HG02870 (cell line): ENCODE measurements around the gene EXOSC10.

Experiments used
- ATAC-seq: cut with Tn5 transposase; IDR thresholded peaks from one replicate; pipeline ENCODE4 v1.9.1; 2021; ENCODE audit warnings: mild to moderate bottlenecking, moderate library complexity; ENCODE audit not compliant: unreplicated experiment

Gene EXOSC10

DNA sequence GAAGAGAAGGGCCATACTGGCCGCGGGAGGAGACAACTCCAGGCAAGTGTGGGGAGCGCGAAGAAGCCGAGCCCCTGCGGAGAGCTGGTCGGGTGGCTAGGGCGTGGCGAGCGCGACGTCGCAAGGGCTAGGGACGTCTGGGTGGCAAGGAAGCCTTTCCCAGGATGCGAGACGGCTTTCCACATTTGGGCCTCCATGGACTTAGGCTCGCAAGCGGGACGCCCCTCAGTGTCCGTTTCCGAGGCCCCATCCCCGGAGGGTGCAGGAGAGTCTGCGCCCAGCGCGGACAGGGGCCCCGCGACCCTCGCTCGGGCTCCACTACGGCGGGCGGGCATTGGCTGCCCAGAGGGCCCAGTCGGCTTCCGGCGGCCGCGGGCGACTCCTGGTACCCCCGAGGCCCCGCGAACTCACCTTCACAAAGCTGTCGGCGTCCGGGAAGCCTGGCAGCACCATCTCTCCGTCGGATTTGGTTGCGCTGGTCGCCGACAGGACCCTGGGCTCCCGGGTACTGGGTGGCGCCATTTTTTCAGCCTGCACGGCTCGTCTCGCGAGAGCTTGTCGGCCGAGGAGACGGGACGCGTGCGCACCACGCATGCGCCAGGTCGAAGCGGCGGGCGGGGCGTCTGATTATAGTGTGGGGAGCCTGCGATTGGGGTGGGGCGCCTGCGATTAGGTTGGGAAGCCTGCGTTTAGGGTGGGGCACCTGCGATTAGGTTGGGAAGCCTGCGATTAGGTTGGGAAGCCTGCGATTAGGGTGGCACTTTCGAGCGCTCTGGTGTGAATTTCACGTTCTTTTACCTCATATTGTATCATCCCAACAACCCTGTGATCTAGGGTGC is at the start of gene EXOSC10:
Gene EXOSC10 (minus strand): TSS at position 560 of the 839 bp plus-strand sequence. CDS start 38 bp downstream, at position 522.
- ATAC-seq = peak; percentile 80

- no peak for ATAC-seq
Measured at GRCh38 chr1:11147197-11147770, 47.6 kb upstream of the EXOSC10 start.

DNA sequence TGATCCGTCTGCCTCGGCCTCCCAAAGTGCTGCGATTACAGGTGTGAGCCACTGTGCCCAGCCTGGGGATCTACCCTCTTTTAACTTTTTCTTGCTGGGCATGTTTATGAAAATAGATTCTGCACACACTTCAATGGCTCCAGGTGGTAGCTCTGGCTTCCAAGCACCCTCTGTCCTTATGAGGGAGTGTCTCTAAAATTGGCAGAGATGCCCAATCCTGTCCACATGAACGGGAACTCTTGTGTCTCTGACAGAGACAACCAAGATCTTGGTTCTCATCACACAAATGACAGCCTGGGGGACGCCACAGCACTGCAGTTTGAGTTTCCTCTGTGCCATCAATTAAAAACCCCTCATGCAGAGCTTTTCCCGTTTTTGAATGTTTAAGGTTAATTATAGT is 46.1 kb upstream of the EXOSC10 start:
- ATAC-seq = no peak

DNA sequence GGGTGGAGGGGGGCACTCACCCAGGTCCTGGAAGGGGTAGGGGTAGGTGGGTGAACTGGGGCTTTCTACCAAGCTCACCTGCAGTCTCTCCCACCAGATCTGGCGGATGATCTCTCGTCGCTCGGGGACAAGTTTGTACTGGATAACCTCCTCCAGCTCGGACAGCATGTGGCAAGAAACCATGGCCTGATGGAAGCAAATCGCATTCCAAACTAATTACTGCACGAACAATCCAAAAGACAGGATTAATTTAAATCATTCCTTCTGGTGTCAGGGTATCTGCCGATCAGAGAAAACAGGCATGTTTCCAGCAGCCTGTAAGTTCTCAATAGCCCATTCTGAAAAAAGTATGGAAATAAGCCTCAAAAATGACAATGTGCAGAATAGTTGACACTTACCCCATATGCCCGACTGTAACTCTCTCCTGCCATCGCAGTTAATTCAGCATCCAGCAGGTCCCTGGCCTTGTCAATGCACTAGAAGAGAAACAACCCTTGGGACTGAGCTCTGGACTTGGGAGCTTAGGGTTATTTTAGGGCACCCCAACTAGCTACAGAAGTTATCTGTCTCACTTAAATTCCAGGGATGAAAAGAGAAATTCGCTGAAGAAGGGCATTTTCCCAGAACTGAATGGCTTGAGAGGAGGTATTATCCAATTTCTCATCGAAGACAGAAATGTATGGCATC is 45.0 kb upstream of the EXOSC10 start:
- no peak for ATAC-seq

DNA sequence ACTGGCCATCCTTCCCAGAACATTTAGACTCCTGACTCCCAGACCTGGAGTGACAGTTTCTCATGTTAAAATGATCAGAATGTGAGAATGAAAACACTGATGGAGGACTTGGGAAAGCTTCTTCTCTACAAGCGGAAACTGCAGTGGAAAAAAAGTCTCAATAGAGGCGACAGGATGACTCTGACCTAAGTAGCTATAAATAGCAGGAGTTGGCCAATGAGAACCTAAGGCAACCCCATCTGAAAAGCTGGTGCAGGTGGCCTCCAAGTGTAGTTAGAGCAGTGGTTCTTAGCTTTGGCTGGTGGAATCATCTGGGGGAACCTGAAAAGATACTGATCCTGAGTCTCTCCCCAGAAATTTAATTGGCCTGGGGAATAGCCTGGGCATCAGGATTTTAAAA is 44.2 kb upstream of the EXOSC10 start:
- ATAC-seq = no peak

DNA sequence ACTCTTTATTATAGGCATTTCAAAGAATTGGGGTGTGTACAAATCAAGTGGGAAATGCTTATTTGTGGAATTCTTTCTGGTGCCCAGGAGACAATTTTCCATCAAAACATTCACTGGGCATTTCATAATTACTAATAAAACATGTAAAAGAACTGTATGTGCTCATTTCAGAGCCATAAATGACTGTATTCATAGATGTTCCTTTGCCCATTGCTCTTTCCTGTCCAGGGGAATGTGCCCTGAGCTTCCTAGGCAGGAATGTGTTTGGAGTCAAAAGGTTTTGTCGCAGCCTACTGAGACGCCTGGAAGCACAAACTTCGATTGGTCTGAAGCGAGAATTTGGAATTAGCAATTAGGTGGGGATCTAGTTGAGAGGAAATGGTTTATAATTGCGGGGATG is 43.7 kb upstream of the EXOSC10 start:
- no peak for ATAC-seq

DNA sequence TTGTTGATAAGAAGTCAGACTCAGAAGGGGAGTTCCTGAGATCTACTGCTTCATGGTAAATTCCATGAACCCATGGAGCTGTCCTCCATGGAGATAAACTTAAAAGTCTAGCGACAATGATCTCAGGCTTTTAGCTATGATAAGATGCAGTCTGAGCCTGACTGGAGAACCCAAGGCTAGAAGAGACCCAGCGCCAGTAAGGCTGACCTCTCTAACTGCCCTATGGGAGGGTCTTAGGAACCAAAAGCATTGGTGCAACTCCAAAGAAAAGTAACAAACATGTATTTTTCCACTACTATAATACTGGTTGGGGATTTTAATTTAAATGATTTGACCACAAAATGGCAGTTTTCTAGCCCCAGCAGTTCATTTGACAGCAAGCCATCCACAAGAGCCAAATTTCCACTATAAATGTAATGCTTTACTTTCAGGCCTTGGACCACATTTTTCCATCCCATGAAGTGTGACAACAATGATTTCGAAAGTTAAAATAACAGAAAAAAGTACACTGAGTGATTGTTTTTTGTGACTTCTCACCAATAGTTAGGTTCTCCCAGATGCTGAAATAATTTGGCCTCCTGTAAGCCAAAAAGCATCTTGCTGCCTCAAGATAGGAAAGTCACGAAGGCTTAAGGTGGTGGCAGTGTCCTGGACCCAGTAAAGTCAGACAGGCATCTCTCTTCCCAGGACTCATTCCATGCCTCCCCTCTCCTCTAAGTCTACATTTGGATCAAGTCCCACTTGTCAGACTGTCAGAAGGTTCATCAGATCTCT is 43.1 kb upstream of the EXOSC10 start:
- ATAC-seq = no peak

DNA sequence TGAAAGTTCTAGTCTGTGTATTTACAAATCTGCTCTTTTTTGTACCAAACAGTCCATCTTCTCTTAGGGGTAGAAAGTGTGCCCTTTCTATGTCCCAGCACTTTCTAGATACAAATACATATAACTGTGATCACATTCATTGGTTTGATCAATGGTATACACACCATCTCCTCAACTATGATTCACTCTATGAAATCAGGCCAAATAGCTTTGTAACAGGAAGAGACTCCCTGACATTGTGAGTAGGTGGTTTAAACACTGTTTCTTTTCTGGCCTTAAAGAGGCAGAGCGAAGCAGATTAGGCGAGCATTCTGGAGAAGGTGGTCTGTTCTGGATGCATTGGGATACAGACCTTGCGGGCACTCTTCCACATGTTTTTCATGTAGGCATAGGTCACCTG is 39.3 kb upstream of the EXOSC10 start:
- no peak for ATAC-seq

GRCh38 chr1:11138029-11138428 is 38.4 kb upstream of the EXOSC10 start:
- no peak for ATAC-seq

DNA sequence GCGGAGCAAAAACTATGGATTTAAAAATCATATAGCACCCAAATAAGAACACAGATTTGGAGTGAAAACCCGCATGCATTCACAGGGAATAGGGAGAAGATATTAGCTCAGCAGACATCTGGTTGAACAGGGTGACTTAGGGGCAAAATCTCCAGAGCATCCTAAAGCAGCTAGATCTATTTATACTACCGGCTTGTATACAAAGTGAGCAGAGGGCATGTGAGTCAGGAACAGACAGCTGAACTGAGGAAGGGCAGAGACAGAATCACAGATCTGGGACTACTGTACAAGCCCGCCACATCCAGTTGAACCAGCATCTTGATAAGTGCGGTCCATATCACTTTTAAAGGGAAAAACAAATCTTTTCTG is 35.2 kb upstream of the EXOSC10 start:
- no peak for ATAC-seq

DNA sequence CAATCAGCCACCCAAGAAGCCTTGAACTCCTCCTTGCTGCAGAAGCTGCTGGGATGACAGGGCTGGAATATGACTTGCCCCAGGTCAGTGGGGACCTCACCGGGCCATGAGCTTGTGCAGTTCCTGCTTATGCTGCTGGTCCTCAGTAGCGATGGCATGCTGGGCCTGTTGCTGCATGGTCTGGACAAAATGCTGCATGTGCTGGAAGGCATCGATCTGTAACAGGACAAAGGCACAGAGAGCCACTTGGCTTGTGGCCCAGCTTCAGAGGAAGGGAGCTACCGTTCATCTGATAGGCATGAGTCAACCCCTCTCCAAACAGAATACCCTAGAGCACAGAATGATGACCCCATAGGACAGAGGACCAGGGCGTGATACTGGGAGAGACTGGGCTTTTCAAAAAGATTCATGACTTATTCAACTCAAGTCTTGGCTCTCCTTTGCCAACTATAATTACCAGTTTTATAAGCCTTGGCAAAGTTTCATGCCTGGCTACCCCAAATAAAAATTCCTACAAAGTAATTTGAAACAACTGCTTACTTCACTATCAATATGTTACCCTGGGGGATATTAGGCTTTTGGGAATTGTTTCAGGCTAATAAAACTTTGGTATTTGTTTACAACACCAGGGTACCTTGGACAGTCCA is 34.7 kb upstream of the EXOSC10 start:
- no peak for ATAC-seq

DNA sequence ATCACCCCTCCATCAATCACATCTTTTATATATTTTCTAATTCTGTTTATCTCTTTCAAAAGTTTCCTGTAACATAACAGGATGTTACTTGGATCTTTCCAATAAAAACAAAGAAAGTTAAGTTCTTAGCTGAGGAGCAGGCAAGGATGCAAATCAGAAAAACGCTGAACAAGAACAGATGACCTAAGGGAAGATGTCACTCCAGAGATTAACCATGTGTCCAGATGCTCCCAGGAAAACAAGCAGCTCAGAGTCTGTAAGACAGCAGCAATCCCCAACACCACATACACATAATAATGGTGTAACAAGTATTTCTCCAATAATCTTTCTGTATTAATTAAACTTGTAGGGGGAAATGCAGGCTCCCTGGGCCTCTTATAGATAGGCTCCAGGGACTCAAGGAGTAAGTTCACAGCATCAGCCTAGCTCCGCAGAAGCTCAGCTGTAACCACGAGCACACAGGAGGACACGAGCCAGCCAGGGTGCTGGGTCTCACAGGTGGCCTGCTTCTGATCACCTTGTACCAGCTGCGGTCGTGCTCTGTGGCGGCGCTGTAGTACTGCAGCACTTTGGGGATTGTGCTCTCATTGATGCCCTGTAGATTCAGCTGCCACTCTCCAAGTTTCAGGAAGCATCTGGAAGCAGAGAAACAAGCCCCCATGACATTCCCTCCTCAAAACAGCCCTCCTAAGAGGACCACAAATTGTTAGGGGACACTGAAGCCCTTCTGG is 33.1 kb upstream of the EXOSC10 start:
- no peak for ATAC-seq

DNA sequence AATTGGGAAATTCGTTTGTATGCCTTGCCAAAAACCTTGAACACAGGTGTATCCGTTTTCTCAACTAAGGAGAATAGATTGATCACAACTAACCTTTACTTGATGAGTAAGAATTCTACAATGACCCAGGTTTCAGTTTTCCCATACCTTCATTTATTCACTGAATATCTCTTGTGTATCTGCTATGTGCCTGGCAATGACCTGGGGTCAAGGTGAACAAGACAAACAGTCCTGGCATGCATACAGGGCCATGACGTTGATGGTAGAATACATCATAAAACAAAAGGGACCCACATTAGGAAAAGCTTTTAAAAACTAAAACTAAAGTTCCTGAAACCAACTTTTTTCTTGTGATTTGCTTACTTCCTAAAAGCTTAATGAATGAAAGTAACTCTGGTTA is 32.1 kb upstream of the EXOSC10 start:
- no peak for ATAC-seq

DNA sequence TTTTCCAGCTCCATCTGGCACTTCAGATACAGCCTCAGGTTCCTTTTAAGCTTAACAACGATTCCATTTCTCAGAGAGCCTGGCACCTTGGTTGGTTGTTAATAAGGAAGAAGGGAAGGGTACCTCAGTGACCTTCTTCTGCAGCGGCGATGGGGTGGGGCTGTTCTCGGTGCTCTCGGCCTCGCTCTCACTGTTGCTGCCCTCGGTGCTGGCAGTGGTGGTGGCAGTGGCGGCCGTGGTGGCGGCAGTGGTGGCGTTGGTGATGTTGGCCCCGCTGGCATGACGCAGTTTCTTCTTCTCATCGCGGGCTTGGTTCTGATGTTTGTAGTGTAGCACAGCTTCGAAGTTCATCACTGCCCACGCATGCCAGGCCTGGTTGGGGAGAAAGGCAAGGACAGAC is 30.7 kb upstream of the EXOSC10 start:
- no peak for ATAC-seq

GRCh38 chr1:11129649-11130390 is 30.2 kb upstream of the EXOSC10 start:
- ATAC-seq = no peak

GRCh38 chr1:11126569-11126968 is 26.9 kb upstream of the EXOSC10 start:
- no peak for ATAC-seq

GRCh38 chr1:11125931-11126330 is 26.3 kb upstream of the EXOSC10 start:
- no peak for ATAC-seq

DNA sequence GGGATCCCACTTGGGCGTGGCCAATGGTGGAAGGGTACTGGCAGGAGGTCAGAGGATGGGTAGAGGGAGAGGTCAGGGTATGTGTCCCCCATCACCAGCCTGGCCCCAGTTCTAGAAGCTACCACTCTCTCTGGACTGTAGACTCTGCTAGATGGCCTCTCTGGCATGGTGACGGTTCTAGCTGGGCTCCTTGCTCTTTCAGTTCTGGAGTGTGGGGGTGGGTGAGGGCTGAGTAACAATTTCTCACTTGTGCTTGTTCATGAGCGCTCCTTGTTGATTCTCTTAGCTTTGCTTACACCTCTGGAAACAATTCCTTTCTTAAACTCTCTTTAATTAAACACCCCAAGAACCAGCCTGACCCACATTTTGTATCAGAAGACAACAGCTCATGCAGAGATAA is 25.3 kb upstream of the EXOSC10 start:
- ATAC-seq = no peak

DNA sequence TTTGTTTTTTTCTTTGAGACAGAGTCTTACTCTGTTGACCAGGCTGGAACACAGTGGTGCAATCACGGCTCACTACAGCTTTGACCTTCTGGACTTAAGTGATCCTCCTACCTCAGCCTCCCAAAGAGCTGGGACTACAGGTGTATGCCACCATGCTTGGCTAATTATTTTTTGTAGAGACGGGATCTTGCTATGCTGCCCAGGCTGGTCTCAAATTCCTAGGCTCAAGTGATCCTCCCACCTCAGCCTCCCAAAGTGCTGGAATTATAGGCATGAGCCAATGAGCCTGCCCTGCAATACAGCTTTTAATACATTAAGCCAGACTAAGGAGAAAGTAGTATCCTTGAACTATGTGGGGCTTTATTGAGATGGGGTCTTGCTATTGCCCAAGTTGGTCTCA is 16.6 kb upstream of the EXOSC10 start:
- no peak for ATAC-seq
